Activated T-cell treated with anti-CD3 and anti-CD28 coated beads, Interleukin-2, amount 50 U/mL, for 48 hours (primary cell): Measurements from ENCODE around the gene GNG10.
"Not testable (repeated sequence)": the region's sequence is repeated elsewhere in the genome, so short reads cannot be mapped to it uniquely, and the experiment has no call there.

Experiments used
- DNase-seq, 2 experiments: peaks; one replicate each; pipeline ENCODE4 v3.0.0-alpha.2; 2020

Gene GNG10

DNA sequence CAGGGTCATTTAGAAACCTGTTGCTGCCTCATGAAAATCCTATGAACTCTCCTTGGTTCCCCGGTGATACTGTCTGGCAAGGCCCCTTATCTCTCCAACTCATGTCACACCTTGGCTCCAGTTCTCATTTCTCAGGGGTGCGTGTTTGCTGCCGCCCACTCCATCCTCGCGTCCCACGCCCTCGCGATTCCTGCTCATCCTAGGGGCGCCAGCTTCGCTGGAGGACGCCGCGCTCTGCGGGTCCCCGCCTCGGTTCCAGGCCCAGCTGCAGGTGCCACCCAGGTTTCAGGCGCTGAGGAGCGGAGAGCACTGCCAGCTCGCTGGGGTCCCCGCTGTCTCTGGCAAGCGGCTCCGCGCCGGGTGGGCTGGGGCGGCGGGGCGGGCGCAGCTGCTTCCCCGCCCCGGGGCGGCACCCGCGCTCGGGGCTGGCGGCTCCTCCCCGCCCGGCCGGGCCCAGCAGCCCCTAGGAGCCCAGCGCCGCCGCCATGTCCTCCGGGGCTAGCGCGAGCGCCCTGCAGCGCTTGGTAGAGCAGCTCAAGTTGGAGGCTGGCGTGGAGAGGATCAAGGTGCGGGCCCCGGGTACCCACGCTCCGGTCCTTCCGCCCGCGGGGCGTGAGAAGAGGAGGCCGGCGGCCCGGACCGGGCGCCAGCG is at the start of gene GNG10:
Gene GNG10 (plus strand): TSS at position 456 of the 652 bp plus-strand sequence. CDS start 30 bp downstream, at position 486.
- peak; percentile 79 to 84 for DNase-seq

DNA sequence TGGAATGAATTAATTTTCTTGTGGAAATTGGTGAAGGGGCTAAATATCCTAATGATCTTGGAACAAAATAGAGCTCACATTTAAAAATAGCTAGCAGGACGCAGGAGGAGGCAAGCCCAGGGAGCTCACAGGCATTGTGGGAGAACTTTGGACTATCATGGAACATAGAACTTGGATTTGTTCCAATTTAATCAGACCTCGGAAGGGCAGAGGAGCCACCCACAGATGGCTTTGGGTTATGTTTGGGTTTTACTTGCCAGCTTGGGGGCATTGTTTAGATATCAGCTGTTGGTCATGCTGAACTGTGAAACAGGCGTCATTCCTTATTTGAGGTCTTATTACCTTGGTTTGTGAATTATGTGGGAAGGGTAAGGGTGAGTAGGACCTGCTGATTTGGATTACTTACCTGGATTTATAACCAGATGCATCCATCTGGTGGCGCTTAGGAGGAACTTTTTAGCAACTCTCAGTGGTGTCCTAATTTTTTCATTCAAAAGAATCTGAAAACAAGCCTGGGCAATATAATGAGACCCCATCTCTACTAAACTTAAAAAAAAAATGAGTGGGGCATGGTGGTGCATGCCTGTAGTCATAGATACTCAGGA is 47.9 kb upstream of the GNG10 start:
- no peak for DNase-seq

DNA sequence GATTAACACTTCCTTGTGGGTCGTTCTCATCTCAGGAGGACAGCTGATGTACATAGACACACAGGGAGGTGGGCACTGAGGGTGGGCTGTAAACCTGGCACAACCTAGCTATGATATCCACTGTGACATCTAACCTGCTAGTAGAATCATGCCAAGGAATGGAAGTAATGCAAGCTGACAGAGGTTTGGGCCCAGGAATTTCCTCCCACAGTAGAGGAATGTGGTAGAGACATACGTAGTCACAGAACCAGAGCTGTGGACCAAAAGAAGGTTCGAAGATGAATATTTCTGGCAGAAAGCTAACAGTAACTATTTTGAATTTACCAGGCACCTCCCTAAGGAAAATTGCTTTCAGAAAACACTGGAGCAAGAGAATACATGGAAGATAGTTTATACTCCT is 45.5 kb upstream of the GNG10 start:
- no peak for DNase-seq

DNA sequence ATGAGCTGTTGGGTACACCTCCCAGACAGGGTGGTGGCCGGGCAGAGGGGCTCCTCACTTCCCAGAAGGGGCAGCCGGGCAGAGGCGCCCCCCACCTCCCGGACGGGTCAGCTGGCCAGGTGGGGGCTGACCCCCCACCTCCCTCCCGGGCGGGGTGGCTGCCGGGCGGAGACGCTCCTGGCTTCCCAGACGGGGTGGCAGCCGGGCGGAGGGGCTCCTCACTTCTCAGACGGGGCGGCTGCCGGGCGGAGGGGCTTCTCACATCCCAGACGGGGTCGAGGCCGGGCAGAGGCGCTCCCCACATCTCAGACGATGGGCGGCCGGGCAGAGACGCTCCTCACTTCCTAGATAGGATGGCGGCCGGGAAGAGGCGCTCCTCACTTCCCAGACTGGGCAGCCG is 44.1 kb upstream of the GNG10 start:
- not testable (repeated sequence) for DNase-seq

DNA sequence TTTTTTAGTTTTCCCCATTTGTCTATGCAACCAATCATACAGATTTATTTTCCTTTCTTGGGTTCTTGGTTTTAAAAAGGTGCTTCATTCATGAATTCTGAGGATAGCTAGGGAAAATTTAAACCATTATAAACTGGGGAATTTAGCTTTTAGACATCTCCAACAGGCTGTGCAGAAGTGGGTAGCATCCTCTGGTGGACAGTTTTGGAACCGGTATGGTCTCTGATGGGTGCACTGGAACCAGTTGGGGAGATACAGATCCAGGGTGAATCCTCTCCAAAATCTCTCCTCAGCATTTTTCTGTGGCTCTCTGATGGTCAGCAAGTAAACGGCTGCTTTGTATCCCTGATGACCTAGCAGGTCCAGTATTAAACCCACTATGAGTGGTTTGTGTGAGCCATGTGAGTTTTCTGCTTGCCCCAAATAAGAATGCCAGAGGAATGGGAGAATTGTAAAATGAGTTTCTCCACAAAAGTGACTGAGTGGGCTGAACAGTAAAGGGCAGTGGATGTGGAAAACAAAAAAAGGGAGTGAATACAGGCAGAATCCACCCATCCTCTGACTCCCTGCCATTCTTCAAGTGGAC is 39.4 kb upstream of the GNG10 start:
- peak in 1 of 2 experiments; percentile 24 for DNase-seq

DNA sequence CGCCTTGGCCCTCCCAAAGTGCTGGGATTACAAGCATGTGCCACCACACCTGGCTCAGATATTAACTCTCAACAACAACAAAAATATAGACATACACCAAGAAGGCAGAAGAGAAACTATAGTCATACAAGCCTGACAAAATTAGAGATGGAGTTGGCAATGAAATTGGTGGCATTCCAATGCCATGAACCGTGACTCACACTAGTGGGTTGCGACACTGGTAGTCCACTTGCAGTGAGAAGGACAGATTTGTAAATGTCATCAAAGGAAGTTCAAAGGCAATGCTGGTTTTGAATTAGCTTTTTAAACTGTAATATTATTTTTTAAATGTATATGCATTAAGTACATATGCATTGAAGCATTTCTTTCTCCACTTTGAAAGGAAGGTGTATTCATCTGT is 38.8 kb upstream of the GNG10 start:
- no peak for DNase-seq

DNA sequence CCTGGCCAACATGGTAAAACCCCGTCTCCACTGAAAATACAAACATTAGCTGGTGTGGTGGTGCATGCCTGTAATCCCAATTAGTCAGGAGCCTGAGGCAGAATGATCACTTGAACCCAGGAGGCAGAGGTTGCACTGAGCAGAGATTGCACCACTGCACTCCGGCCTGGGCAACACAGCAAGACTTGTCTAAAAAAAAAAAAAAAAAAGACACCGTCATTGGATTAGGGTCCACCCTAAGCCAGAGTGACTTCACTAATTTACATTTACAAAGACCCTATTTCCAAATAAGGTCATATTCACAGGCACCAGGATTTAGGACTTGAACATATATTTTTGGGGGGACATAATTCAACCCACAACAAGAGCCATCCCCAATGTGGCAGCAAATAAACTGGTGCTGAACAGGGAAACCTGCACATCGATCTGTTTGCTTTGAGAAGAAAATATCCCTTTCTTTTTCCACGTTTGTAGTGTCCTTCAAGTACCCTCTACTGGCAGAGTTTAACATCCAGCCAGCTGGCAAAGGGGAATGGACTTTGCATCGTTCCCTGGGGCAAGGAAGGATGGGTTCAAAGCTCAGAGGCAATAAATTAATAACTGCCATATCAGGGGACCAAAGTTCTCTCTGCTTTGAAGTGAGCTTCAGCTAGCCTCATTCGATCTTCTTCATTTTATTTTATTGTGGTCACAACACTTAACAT is 34.0 kb upstream of the GNG10 start:
- no peak for DNase-seq

DNA sequence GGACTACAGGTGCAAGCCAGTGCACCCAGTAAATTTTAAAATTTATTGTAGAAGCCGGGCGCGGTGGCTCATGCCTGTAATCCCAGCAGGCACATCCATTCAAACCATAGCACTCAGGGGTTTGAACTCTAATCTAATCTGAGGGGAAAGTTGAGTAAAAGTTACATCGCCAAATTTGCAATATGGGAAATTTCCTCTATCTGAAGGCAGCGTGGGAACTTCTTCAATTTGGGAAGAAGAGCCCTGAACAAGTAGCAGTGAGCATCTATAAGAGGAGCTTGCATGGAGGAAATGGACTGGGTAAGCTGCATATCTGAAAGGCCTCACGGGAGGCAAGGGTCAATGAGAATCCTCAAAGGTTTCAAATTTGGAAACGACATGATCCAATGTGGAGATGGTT is 33.0 kb upstream of the GNG10 start:
- DNase-seq: no peak

DNA sequence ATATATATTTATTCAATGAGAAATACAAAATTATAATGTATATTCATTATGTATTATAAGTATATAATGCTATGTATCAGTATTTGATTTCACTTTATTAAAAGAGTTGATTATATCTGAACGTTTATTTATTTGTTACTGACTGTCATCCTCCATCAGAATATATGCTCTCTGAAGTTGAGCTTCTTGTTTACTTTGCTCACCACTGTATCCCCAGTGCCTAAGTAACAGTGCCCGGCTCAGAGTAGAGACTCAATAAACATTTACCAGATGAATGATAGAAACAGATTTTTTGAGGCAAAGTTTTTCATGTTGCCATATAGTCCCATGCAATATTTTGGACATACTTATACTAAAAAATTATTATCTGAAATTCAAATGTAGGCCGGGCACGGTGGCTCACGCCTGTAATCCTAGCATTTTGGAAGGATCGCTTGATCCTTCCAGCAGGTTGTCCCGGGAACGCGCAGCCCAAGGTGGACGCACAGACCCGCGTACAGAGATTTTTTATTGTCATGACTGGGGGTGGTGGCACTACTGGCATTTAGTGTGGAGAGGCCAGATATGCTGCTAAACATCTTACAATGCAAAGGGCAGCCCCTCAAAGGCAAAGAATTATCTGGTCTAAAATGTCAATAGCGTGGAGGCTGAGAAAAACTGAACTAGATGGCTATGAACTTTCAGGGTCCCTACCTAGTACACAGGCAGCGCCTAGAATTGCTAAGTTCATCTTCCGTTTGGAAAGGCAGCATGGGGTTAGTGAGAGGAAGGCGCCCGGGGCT is 31.0 kb upstream of the GNG10 start:
- no peak for DNase-seq

DNA sequence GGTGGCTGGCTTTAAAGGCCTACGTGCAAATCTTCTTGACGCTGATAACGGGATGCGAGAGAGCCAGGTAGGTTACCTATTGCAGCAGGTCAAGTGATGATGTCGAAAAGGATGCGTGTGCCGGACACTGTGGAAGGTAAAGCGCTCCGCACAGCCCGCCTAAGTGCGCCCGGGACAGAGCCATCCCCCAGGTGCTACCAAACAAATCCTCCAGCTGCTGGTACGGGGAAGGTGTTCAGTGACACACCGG is 30.5 kb upstream of the GNG10 start:
- DNase-seq: no peak

DNA sequence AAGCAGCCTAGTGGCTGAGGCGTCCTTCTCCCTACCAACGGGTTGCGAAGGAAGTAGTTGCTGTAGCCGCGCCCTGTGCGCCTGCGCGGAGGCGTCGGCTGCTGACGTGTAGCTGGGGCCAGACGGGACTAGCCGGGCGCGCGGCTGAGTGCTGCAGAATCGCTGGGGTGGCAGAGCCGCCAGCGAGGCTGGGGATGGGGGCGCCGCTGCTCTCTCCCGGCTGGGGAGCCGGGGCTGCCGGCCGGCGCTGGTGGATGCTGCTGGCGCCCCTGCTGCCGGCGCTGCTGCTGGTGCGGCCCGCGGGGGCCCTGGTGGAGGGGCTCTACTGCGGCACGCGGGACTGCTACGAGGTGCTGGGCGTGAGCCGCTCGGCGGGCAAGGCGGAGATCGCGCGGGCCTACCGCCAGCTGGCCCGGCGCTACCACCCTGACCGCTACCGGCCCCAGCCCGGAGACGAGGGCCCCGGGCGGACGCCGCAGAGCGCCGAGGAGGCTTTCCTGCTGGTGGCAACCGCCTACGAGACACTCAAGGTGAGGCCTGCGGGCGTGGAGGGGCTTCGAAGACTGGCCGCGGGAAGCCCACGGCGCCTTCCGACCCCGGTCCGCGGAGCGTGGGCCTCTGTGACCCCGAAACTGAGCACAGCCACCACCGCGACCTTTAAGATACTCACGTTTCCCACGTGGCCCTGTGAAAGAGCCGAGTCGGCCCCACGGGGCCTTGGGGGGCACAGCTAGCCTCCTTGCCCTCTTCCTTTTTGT is 30.0 kb upstream of the GNG10 start, which contains the start of gene DNAJC25:
Gene DNAJC25 (plus strand): TSS at position 121 of the 758 bp plus-strand sequence. CDS start 74 bp downstream, at position 195.
- peak; percentile 94 to 96 for DNase-seq

DNA sequence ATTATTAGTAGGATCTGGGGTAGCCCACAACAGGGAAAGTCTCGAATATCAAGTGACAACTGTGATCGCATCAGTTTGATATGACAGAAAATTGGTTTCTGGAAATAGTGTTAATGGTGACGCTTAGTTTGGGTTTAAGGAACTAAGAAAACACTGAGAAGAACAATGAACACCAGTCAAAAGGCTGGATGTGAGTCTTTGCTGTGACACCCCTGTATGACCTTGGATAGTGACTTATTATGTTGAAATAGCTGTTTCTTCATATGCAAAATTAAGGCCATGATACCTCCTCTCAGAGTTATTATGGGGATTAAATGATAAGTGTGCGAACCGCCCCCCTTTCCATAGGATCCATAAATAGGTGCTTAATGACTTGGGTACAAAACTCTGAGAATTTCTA is 29.3 kb upstream of the GNG10 start:
- DNase-seq: no peak

DNA sequence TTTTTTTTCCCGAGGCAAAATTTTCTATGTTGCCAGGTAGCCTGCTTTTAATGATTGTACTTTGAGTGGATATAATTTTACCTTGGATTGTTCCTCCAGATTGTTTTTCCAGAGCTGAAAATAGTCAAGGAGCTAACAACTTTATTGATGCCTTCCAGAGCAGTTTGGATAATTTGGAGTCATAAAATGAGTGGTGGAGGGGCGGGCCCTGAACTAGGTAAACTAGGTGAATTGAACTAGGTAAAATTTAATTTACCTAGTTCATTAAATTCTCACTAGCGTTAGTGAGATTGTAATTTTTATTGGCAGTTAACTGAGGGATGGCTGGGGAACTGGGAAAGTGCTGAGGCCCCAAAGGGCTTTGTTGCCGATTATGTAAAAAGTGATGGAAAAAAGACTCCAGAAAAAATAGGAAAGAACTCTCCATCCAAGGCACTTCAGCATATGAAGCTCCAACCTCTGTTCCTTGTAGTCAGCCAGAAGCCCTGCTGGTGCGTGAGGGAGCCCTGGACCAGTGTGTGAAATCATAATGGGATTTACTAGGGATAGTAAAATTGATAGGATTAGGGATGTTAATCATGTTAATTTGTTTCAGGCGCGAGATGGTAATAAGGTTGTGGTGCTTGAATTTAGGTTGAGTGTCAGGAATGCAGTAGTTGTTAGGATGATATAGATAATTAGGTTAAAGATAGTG is 28.6 kb upstream of the GNG10 start:
- no peak for DNase-seq

DNA sequence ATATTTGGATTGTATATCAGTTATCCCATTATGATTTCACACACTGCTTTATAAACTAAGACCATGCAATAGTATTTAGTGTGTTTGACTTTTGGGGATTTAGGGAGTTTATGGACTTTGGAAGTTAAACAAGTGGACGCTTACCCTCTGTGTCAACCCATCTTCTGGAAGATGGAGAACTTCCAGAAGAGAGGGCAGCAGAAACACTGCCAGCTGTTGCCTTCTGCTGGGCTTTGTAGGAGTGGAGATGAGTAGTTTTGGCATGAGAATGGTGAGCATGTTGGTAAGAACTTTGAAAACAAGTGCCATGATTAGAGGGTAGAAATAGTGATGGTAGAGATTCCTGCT is 28.0 kb upstream of the GNG10 start:
- no peak for DNase-seq

DNA sequence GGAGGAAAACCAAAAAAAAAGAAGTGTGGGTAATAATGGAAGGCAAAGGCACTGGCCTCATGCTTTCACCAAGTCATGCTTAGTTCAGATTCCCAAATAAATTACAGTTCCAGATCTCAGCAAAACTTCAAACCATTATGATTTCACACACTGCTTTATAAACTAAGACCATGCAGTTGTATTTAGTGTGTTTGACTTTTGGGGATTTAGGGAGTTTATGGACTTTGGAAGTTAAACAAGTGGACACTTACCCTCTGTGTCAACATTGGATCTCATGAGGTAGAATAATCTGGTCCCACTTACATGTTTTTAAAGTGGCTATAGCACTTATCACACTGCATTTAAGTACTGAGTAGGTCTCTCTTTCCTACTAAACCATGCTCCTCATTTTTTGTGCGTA is 26.5 kb upstream of the GNG10 start:
- no peak for DNase-seq

DNA sequence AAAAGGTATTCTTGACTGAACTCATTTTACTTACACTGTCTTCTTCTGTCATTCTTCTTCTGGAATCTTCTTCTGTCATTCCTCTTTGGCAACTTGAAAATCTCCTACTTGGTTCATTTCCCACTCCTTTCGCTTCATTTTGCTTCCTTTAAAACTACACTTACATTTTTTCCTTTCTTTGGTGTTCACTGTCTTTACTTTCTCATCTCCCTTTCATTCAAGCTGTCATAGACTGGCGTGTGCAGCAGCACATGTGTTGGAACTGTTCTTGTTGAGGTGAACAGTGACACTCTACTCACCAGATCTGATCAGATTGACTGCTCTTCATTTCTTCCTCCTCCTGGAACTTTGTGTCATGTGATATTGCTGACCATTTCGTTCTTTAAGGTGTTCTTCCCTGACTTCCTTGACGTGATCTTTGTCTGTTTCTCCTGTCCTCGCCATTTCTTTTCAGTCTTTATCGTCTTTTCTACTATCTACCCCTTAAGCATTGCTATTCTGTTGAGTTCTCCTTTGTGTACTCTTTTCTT is 23.9 kb upstream of the GNG10 start:
- DNase-seq: no peak

DNA sequence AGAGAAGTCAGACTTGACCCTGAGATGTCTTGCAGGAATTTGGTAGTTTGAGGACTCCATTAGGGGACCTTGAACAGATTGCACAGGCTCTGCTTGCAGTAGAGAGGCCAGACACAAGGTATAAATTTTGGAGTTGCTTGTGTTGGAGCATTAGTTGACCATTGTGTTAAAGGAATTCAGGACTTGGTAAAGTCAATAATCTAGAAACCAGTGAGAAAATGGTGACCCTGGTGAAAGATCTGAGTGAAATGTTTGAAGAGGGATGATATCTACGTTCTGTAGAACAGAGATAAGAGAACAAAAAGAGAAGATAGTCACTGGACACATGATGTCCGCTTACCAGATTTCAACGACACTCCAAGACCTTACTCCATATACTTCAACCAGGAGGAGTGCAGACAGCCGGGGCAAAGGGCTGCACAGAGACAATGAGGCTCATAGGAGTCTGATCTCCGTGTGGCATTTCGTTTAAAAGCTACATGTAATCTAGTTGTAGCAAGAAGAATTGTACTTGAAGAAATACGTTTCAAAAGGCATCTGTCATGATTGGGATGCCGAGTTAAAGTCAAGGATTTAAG is 17.1 kb upstream of the GNG10 start:
- DNase-seq: no peak

DNA sequence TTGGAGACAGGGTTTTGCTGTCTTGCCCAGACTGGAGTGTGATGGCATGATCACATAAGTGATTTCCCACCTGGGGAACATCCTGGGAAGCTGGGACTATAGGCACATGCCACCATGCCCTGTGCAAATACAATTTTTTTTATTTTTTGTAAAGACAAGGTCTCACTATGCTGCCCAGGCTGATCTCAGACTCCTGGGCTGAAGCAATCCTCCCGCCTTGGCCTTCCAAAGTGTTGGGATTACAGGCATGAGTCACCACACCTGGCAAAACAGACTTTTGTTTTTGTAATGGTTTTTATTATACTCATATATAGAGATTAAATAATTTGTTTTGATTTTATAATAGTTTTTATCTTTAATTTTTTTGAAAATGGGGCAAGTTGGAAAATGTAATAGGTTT is 15.6 kb upstream of the GNG10 start:
- no peak for DNase-seq

DNA sequence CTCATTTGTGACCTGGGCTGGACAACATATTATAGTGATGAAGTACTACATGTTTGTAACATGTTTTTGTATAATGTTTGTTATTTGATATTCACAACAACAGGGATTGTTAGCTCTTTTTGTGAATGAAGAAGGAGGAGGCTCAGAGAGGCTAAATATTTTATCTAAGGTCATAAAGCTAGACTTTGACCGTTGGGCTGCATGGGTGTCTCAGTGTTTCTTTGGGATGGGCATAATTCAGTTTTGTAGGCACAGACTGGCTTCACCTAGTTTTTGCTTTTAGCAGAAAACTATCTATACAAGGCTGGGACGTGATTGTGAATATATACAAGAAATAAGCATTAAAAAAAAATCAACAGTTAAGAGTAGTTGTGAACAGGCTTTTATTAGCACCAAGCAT is 15.0 kb upstream of the GNG10 start:
- DNase-seq: no peak

DNA sequence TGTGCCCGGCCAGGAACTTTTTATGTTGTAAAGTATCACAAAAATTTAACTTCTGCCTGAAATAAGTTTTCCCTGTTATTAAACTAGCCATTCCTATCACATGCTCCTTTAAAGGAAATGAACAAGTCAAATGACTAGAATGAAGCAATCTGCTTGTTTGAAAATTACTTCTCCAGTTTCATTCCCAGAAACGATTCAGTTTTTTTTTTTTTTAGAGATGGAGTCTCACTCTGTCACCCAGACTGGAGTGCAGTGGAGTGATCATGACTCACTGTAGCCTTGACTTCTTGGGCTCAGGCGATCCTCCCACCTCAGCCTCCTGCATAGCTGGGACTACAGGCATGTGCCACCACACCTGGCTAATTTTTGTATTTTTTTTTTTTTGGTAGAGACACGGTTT is 13.3 kb upstream of the GNG10 start:
- no peak for DNase-seq

DNA sequence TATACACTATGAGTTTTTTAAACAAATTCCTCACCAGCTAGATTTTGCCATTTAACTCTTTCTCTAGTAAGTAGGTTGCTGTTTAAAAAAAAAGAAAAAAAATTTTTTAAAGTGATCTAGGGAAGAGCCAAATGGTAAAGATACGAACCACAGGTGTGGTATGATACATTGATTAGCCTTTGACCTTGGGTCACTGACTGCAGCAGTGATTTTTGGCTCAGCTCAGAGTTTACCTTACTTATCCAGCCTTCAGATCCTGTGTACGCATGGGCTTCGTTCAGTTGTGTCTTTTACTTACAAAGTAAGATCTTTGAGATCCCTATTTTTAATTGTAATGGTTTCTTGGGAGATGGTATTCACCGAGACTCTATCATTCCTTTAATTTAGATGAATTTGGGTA is 12.4 kb upstream of the GNG10 start:
- no peak for DNase-seq
